ENCODE results near the gene XYLT1.

DNA sequence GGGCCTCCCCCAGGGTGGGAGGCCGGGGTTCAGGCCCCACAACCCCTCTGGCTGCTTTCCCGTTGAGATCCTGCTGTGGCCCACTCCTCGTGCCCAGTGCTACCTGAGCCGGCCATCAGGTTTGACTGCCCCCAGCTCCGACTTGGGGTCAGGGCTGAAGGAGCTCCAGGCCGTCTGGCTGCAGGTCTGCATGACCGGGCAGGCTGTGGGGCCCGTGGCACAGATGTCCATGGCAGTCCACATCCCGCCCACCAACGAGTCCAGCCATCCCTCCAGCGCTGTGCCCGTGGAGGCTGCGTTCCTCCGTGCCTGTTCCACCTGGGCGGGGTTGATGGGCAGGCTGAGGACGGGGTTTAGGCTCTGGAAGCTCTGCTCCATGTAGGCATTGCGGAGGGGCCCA lies 362.2 kb downstream of the XYLT1 start:
- TF ChIP-seq EZH2 (IDR thresholded peaks at IDR 0.05), result no peak
- no peak for TF ChIP-seq POLR2AphosphoS5 (IDR thresholded peaks at IDR 0.05; ENCODE audit: borderline replicate concordance, low read depth, low read length)

All from SK-N-MC (cell line).